SK-N-SH (cell line): Measurements from ENCODE around the gene HPCAL1. TPM values are rescaled to one million over a fixed set of nuclear protein-coding genes. Genes with fewer than 3 reads are reported as not detected.

Experiments
- CTCF ChIA-PET: fragments of 300-600, 350-600 bp; formaldehyde crosslinking; extraction: SDS; loops from one replicate; lab custom pipeline; 2021; lab: Yijun Ruan, JAX
- POLR2A ChIA-PET: fragments of 350-600 bp; sonication (Branson Sonifier 250); formaldehyde crosslinking; extraction: SDS; loops from one replicate; lab custom pipeline; 2020; ENCODE audit warnings: antibody characterized with exemption, inconsistent platforms; lab: Yijun Ruan, JAX
- DNase-seq: peaks from one replicate; pipeline ENCODE4 v3.0.0; 2012
- H2AFZ ChIP-seq: fragments of 200-600 bp; sonication (generic); 2 replicates; pipeline ENCODE4 v1.8.1; 2016; ENCODE audit warnings: antibody characterized with exemption, mild to moderate bottlenecking, low read depth
- H3F3A ChIP-seq: fragments of 200-600 bp; sonication (generic); replicated peaks from 2 replicates; pipeline ENCODE3; 2016; ENCODE audit warnings: antibody characterized with exemption, mild to moderate bottlenecking; ENCODE audit not compliant: insufficient read depth
- H3K27ac ChIP-seq, 2 experiments: fragments of 200-500 bp in 1 of 2; fragments of 200-600 bp in 1 of 2; sonication (Bioruptor generic) in 1 of 2; sonication (generic), shearing (Covaris generic) in 1 of 2; 2 replicates each; pipeline versions ENCODE4 v1.5.1 to v1.6.1; 2014 to 2016; ENCODE audit warnings: low read depth in 2 of 2, inconsistent platforms in 1 of 2, low read length in 1 of 2, mild to moderate bottlenecking in 1 of 2, mixed read lengths in 1 of 2
- H3K27me3 ChIP-seq: fragments of 200-600 bp; sonication (generic), shearing (Covaris generic); 2 replicates; pipeline ENCODE4 v1.6.1; 2016; ENCODE audit warnings: mixed run types; ENCODE audit not compliant: insufficient read depth
- H3K36me3 ChIP-seq, 2 experiments: fragments of 200-500 bp in 1 of 2; fragments of 200-600 bp in 1 of 2; sonication (Bioruptor generic) in 1 of 2; sonication (generic) in 1 of 2; replicated peaks in 1 of 2; 2 replicates each; pipeline versions ENCODE3 to v1.5.1; 2014 to 2016; ENCODE audit warnings: low read length in 1 of 2, mild to moderate bottlenecking in 1 of 2; ENCODE audit not compliant: insufficient read depth in 2 of 2, control insufficient read depth in 1 of 2
- H3K4me1 ChIP-seq, 2 experiments: fragments of 200-500 bp in 1 of 2; fragments of 200-600 bp in 1 of 2; sonication (Bioruptor generic) in 1 of 2; sonication (generic), shearing (Covaris generic) in 1 of 2; 2 replicates each; pipeline versions ENCODE4 v1.5.1 to v1.6.1; 2014 to 2016; ENCODE audit warnings: low read depth in 1 of 2, low read length in 1 of 2, mixed run types in 1 of 2; ENCODE audit not compliant: insufficient read depth in 2 of 2, control insufficient read depth in 1 of 2
- H3K4me2 ChIP-seq: fragments of 200-600 bp; sonication (generic), shearing (Covaris generic); 2 replicates; pipeline ENCODE4 v1.6.1; 2017; ENCODE audit warnings: mixed run types
- H3K4me3 ChIP-seq, 2 experiments: fragments of 200-500 bp in 1 of 2; fragments of 200-600 bp in 1 of 2; sonication (Bioruptor generic) in 1 of 2; sonication (generic), shearing (Covaris generic) in 1 of 2; 2 replicates each; pipeline versions ENCODE4 v1.5.1 to v1.8.1; 2014 to 2016; ENCODE audit warnings: low read depth in 2 of 2, inconsistent platforms in 1 of 2, low read length in 1 of 2, mild to moderate bottlenecking in 1 of 2, mixed read lengths in 1 of 2, moderate library complexity in 1 of 2
- H3K79me2 ChIP-seq: fragments of 200-600 bp; sonication (generic); 2 replicates; pipeline ENCODE4 v1.8.1; 2017; ENCODE audit warnings: mild to moderate bottlenecking; ENCODE audit not compliant: insufficient read depth
- H3K9ac ChIP-seq: fragments of 200-600 bp; sonication (generic); 2 replicates; pipeline ENCODE4 v1.6.1; 2017; ENCODE audit warnings: mixed run types
- H3K9me2 ChIP-seq: fragments of 200-600 bp; sonication (generic); 2 replicates; pipeline ENCODE4 v1.6.1; 2017; ENCODE audit warnings: mixed run types
- H3K9me3 ChIP-seq: fragments of 200-600 bp; sonication (generic); 2 replicates; pipeline ENCODE4 v1.6.1; 2017; ENCODE audit warnings: mixed run types, mild to moderate bottlenecking, moderate library complexity
- H4K20me1 ChIP-seq: fragments of 200-600 bp; sonication (generic); 2 replicates; pipeline ENCODE4 v1.6.1; 2017; ENCODE audit warnings: mild to moderate bottlenecking, mixed run types; ENCODE audit not compliant: insufficient read depth
- CHD2 ChIP-seq: fragments of 150-350 bp; IDR thresholded peaks from 2 replicates; pipeline ENCODE4 v1.6.1; 2018; ENCODE audit warnings: low read length; ENCODE audit not compliant: partially characterized antibody
- CTCF ChIP-seq: fragments of 200-600 bp; sonication (generic); IDR thresholded peaks from 2 replicates; pipeline ENCODE4 v1.6.1; 2017; ENCODE audit warnings: antibody characterized with exemption, mild to moderate bottlenecking, moderate library complexity
- ELF1 ChIP-seq: IDR thresholded peaks from 2 replicates; pipeline ENCODE4 v1.4.0; 2012
- FOXJ3 ChIP-seq: sonication (generic); formaldehyde crosslinking; IDR thresholded peaks from 2 replicates; pipeline ENCODE4 v1.5.1; 2020; ENCODE audit warnings: mild to moderate bottlenecking, missing genetic modification reagents
- GABPA ChIP-seq: IDR thresholded peaks from 2 replicates; pipeline ENCODE4 v1.4.0; 2012; ENCODE audit warnings: low read depth, mild to moderate bottlenecking
- GATA2 ChIP-seq: sonication (generic); formaldehyde crosslinking; IDR thresholded peaks from 2 replicates; pipeline ENCODE4 v1.5.0; 2020; ENCODE audit warnings: mild to moderate bottlenecking, missing genetic modification reagents
- IRF3 ChIP-seq: fragments of 150-350 bp; IDR thresholded peaks from 2 replicates; pipeline ENCODE4 v1.6.1; 2016; ENCODE audit warnings: mild to moderate bottlenecking, low read depth, low read length
- MEF2A ChIP-seq: IDR thresholded peaks from 2 replicates; pipeline ENCODE4 v1.4.0; 2012; ENCODE audit warnings: low read depth, borderline replicate concordance
- MXI1 ChIP-seq: IDR thresholded peaks from 2 replicates; pipeline ENCODE4 v1.6.1; 2012; ENCODE audit warnings: mild to moderate bottlenecking, low read depth, low read length, improper control_type of control experiment
- NFIC ChIP-seq: IDR thresholded peaks from 2 replicates; pipeline ENCODE4 v1.4.0; 2012; ENCODE audit warnings: borderline replicate concordance
- SIN3A ChIP-seq: IDR thresholded peaks from 2 replicates; pipeline ENCODE4 v1.6.1; 2012; ENCODE audit warnings: low read depth, mild to moderate bottlenecking, low read length, moderate library complexity, borderline replicate concordance
- TCF12 ChIP-seq: IDR thresholded peaks from 2 replicates; pipeline ENCODE4 v1.4.0; 2012
- USF1 ChIP-seq: IDR thresholded peaks from 2 replicates; pipeline ENCODE4 v1.4.0; 2012; ENCODE audit warnings: low read depth, borderline replicate concordance
- USF2 ChIP-seq: fragments of 150-350 bp; IDR thresholded peaks from 2 replicates; pipeline ENCODE4 v1.6.1; 2017; ENCODE audit warnings: antibody characterized with exemption, low read length, low read depth, borderline replicate concordance
- YY1 ChIP-seq: IDR thresholded peaks from 2 replicates; pipeline ENCODE4 v1.4.0; 2012; ENCODE audit warnings: low read depth, mild to moderate bottlenecking
- WGBS: methylation state at CpG from one replicate; pipeline ENCODE4 v1.1.6; 2017; ENCODE audit warnings: low lambda C conversion rate; 5-methylcytosine and 5-hydroxymethylcytosine counted together
- polyA plus RNA-seq, 3 experiments: library from polyadenylated mRNA; depleted of rRNA; stranded (reverse); fragments of >200 nt; gene quantifications; 2 replicates each; pipeline ENCODE4 v1.2.3, GENCODE V29; 2012
- TF ChIP-seq, protein P1 (sequence below): IDR thresholded peaks from 2 replicates; pipeline ENCODE4 v1.6.1; 2012; ENCODE audit warnings: mild to moderate bottlenecking, low read depth, low read length, moderate library complexity
- TF ChIP-seq, protein P2 (sequence below): IDR thresholded peaks from 2 replicates; pipeline ENCODE4 v1.4.0; 2012; ENCODE audit warnings: low read depth

Gene HPCAL1
- polyA plus RNA-seq, 1 of the 3 experiments (the other 2 are of a cell fraction), result 77.0 TPM

DNA sequence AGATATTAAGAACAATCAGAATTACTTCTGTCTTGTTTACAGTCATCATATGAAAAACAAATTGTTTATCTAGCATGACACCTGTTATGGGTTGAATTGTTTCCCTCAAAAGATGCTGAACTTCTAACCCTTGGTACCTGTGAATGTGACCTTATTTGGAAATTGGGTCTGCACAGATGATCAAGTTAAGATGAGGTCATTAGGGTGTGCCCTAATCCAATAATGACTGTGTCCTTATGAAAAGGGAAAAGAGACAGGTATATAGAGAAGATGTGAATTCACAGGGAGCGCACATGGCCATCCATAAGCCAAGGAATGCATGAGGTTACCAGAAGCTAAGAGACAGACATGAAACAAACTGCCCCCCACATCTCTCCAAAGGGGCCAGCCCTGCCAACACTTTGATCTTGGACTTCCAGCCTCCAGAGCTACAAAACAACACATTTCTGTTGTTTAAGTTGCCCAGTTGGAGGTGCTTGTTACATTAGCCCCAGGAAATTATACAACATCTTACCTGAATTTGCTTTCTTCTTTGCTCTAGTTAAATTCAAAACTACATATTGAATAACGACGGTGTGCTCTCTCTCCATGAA, 2.3 kb upstream of the HPCAL1 start:
- Histone ChIP-seq H3K36me3 (no peaks in the 10 kb centered on the region), H3F3A (peaks cover 17% of the 10 kb centered on the region), H3K9ac (no peak overlapping the region)
- 95% methylated on average over 3 of the region's 3 CpGs for WGBS
- no peak for TF ChIP-seq TCF12
- no peak for TF ChIP-seq MXI1
- TF ChIP-seq, protein P1, sequence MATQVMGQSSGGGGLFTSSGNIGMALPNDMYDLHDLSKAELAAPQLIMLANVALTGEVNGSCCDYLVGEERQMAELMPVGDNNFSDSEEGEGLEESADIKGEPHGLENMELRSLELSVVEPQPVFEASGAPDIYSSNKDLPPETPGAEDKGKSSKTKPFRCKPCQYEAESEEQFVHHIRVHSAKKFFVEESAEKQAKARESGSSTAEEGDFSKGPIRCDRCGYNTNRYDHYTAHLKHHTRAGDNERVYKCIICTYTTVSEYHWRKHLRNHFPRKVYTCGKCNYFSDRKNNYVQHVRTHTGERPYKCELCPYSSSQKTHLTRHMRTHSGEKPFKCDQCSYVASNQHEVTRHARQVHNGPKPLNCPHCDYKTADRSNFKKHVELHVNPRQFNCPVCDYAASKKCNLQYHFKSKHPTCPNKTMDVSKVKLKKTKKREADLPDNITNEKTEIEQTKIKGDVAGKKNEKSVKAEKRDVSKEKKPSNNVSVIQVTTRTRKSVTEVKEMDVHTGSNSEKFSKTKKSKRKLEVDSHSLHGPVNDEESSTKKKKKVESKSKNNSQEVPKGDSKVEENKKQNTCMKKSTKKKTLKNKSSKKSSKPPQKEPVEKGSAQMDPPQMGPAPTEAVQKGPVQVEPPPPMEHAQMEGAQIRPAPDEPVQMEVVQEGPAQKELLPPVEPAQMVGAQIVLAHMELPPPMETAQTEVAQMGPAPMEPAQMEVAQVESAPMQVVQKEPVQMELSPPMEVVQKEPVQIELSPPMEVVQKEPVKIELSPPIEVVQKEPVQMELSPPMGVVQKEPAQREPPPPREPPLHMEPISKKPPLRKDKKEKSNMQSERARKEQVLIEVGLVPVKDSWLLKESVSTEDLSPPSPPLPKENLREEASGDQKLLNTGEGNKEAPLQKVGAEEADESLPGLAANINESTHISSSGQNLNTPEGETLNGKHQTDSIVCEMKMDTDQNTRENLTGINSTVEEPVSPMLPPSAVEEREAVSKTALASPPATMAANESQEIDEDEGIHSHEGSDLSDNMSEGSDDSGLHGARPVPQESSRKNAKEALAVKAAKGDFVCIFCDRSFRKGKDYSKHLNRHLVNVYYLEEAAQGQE, result no peak
- TF ChIP-seq SIN3A, result no peak
- TF ChIP-seq YY1, result no peak
- no peak for TF ChIP-seq GABPA
- TF ChIP-seq CHD2, result no peak
- TF ChIP-seq CTCF, result no peak
- TF ChIP-seq MEF2A, result no peak
- TF ChIP-seq ELF1, result no peak
- TF ChIP-seq NFIC, result no peak
- TF ChIP-seq GATA2 (CRISPR knock-in tag), result no peak
- no peak for TF ChIP-seq FOXJ3 (CRISPR knock-in tag)
- no peak for TF ChIP-seq USF2
- TF ChIP-seq, protein P2, sequence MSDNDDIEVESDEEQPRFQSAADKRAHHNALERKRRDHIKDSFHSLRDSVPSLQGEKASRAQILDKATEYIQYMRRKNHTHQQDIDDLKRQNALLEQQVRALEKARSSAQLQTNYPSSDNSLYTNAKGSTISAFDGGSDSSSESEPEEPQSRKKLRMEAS, result no peak
- TF ChIP-seq USF1, result no peak
- TF ChIP-seq IRF3, result no peak
- TF ChIP-seq, all 33 proteins: peak for 0
- Histone ChIP-seq H3K79me2 (peaks cover 23% of the 10 kb centered on the region), H3K27ac (no peak overlapping the region), H3K9me2 (no peaks in the 10 kb centered on the region), H3K4me1 (peaks cover 13 to 45% of the 10 kb centered on the region in 2 experiments), H3K27me3 (no peaks in the 10 kb centered on the region), H3K4me2 (no peak overlapping the region), H3K4me3 (no peak overlapping the region), H2AFZ (no peak overlapping the region), H4K20me1 (peaks cover 10% of the 10 kb centered on the region), H3K9me3 (no peaks in the 10 kb centered on the region)
- CTCF ChIA-PET, result interaction anchor here (2.0 to 11.6 kb wide), 5 partner anchors 14 to 173 kb away, joined by 5 to 167 read pairs (median 56); no protein-coding TSS in a partner anchor
- POLR2A ChIA-PET, result no interaction called here
- DNase-seq, result no peak
